Stimulated activated CD4-positive, alpha-beta T cell treated with anti-CD3 and anti-CD28 coated beads, TNF-alpha, amount 100 ng/mL, for 4 hours (primary cell): ENCODE measurements around the gene FGF12.

Experiments used
- DNase-seq, 3 experiments: peaks; one replicate each; pipeline ENCODE4 v3.0.0-alpha.2; 2020; ENCODE audit warnings: low read depth in 3 of 3

Gene FGF12

DNA sequence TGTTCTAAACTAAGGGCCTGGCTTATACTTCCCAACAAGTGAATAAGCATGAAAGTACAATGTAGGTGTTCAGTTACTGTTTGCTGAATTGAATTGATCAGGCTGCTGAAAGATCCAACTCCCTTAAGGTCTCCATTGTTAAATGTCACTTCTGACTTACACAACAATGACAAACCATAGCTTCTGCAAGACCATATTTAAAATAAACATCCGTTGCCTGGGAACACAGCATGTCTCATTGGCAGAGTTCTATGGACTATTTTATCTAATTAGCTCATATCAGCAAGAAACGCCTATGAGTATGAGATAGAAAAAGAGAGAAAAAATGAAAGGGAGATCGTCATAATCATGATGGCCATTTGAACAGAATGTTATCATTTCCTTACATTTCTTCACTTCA, 605.4 kb downstream of the FGF12 start:
- DNase-seq, result no peak

DNA sequence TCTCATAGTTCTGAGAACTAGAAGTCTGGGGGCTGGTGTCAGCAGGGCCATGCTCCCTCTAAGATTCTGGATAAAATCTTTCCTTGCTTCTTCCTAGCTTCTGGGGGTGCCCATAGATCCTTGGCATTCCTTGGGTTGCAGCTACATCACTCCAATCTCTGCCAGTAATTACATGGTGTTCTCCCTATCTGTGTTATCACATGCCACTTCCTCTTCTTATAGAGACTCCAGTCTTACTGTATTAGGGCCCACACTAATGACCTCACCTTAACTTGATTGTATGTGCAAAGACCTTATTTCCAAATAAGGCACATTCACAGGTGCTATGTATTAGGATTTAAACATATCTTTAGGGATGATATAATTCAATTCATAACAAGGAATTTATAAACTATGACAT, 618.5 kb downstream of the FGF12 start:
- DNase-seq, result no peak

DNA sequence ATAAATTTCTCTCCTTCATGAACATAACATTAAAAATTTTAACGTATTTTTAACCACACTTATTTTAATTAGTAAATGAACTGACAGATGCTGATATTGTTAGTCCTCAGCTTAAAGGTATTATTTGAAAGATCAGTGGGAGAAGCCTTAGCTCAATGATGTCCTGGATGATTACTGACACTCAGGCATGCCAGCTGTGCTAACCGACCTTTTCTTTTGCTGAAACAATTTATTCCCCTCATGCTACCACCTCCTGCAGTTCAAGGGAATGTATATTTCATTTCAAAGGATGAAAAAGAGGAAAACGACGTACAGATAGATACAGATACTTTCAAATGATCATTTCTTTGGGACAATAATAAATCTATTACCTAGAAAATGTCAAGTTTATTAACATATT, 620.8 kb downstream of the FGF12 start:
- no peak for DNase-seq

DNA sequence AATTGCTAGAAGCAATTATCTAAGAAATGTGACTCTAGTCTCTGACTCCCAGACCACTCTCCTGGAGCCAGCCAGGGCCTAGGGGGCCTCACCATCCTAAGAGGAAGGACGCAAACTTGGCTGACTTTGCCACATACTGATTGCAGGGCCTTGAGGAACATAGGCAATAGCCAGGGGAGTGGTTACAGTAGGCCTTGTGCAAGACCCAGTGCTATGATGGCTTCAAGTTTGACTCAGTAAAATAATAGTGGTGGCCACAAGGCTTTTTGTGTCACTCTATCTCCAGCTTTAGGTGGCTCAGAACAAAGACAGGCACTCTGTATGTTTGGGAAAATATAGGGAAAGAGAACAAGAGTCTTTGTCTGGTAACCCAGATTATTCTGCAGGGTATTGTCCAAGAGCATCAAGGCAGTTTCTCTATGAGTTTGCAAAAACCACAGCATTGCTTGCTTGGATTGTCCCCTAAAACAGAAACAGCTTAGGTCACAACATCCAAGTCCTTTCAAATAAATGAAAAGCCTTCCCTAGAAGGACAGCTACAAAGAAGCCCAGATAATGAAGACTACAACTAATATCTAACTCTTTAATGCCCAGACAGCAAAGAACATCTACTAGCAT, 634.8 kb downstream of the FGF12 start:
- DNase-seq, result no peak

DNA sequence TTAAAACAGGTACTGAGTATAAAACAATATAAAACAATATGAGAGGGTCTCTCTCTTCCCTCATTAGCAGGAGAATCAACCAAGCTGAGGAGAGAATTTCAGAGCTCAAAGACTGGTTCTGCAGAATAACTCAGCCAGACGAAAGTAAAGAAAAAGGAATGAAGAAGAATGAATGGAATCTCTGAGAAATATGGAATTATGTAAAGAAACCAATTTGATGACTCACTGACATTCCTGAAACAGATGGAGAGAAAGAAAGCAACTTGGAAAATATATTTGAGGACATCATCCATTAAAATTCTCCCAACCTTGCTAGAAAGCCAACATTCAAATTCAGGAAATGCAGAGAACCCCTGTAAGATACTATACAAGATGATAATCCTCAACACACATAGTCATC, 635.5 kb downstream of the FGF12 start:
- no peak for DNase-seq

DNA sequence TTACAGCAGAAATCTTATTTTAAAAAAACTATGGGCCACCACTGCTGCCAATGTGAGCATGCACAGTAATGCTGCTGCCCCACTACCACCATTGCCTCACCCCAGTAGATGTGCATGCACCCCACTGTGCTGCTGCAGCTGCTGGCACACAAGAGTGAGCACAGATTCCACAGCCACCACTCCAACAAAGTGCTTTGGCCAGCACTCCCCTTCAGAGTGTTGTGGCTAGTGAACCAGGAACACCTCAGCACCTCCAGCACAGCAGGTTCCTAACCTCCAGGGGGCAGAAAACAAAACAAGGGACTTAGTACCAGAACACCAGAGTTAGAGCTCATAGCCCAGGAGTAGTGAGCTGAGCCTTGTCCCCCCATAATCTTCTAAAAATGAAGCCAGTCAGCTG, 636.8 kb downstream of the FGF12 start:
- no peak for DNase-seq
